ENCODE measurements around the gene SMAD4.

SMAD4 gene

GRCh38 chr18:51006061-51006818 is 23.8 kb upstream of the SMAD4 start:
- H3K79me2 ChIP-seq (ENCODE audit: insufficient read depth, low read length) = no peaks in the 10 kb centered on the region
- H2AFZ ChIP-seq (ENCODE audit: low read depth, low read length) = no peak overlapping the region
- H4K20me1 ChIP-seq (ENCODE audit: insufficient read depth, low read length) = no peaks in the 10 kb centered on the region
- H3K36me3 ChIP-seq (ENCODE audit: insufficient read depth, low read length) = no peaks in the 10 kb centered on the region
- no peaks in the 10 kb centered on the region for H3K9me3 ChIP-seq (ENCODE audit: insufficient read depth, low read length, severe bottlenecking)
- H3K4me1 ChIP-seq (ENCODE audit: insufficient read depth, low read length) = no peaks in the 10 kb centered on the region
- H3K27ac ChIP-seq (ENCODE audit: low read length) = no peak overlapping the region
- no peak overlapping the region for H3K4me2 ChIP-seq (ENCODE audit: insufficient read depth, low read length)
- H3K27me3 ChIP-seq (ENCODE audit: insufficient read depth, low read length, poor library complexity) = no peaks in the 10 kb centered on the region
- no peak overlapping the region for H3K4me3 ChIP-seq (ENCODE audit: low read depth in 1 of 2, low read length in 2 of 2)
- no peak for ATAC-seq (ENCODE audit: insufficient read depth, low read depth)
- no peak overlapping the region for H3K9ac ChIP-seq (ENCODE audit: low read depth, low read length)
- TF ChIP-seq EZH2 (IDR thresholded peaks at IDR 0.05; ENCODE audit: borderline replicate concordance, low read depth, low read length, severe bottlenecking) = no peak
- no peak for TF ChIP-seq CTCF (IDR thresholded peaks at IDR 0.05; ENCODE audit: borderline replicate concordance, extremely low read depth, low read length, poor library complexity, severe bottlenecking)
- DNase-seq = no peak

DNA sequence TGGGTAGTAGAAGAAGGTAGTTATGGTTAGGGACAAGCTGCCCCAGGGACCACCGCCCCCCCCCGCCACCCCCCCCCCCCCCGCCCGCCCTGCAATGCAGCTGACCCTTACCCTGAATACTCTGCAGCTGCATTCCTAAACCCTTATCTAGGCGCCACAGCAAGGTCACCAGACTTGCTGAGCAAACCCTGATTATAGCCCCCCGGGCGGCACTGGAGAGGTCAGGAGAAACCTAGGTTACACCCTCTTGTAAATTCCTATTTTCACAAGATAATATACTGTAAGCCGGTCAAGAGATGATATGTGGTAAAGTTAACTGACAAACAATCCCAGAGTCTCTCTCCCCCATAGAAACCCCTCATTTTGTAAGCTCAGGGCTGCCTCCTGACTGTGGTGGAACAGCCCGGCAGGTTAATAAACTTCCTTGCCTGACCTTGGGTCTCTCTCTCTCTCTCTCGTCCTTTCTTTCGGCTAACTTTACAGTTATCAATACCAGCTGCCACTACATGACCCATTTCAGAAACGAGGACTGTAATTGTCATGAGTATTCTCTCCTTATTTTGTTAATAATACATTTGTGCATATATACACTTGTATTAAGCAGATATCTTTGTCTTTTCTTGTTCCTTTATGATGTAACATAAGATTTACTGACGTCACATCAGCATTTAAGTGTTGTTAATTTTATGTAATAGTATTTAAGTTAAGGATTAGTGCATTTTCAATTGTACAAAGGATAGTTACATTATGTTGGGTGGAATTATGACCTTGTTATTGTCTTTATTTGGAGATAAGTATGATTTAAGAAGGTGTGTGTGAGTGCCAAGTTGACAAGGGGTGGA is 22.8 kb upstream of the SMAD4 start:
- H3K27me3 ChIP-seq (ENCODE audit: insufficient read depth, low read length, poor library complexity) = no peaks in the 10 kb centered on the region
- no peaks in the 10 kb centered on the region for H3K9me3 ChIP-seq (ENCODE audit: insufficient read depth, low read length, severe bottlenecking)
- TF ChIP-seq CTCF (IDR thresholded peaks at IDR 0.05; ENCODE audit: borderline replicate concordance, extremely low read depth, low read length, poor library complexity, severe bottlenecking) = no peak
- TF ChIP-seq EZH2 (IDR thresholded peaks at IDR 0.05; ENCODE audit: borderline replicate concordance, low read depth, low read length, severe bottlenecking) = no peak
- no peak overlapping the region for H2AFZ ChIP-seq (ENCODE audit: low read depth, low read length)
- DNase-seq = no peak
- no peak overlapping the region for H3K4me2 ChIP-seq (ENCODE audit: insufficient read depth, low read length)
- H3K4me1 ChIP-seq (ENCODE audit: insufficient read depth, low read length) = no peaks in the 10 kb centered on the region
- no peak for ATAC-seq (ENCODE audit: insufficient read depth, low read depth)
- no peaks in the 10 kb centered on the region for H4K20me1 ChIP-seq (ENCODE audit: insufficient read depth, low read length)
- no peak overlapping the region for H3K9ac ChIP-seq (ENCODE audit: low read depth, low read length)
- no peak overlapping the region for H3K4me3 ChIP-seq (ENCODE audit: low read depth in 1 of 2, low read length in 2 of 2)
- H3K27ac ChIP-seq (ENCODE audit: low read length) = no peak overlapping the region
- H3K79me2 ChIP-seq (ENCODE audit: insufficient read depth, low read length) = no peaks in the 10 kb centered on the region
- H3K36me3 ChIP-seq (ENCODE audit: insufficient read depth, low read length) = no peaks in the 10 kb centered on the region

DNA sequence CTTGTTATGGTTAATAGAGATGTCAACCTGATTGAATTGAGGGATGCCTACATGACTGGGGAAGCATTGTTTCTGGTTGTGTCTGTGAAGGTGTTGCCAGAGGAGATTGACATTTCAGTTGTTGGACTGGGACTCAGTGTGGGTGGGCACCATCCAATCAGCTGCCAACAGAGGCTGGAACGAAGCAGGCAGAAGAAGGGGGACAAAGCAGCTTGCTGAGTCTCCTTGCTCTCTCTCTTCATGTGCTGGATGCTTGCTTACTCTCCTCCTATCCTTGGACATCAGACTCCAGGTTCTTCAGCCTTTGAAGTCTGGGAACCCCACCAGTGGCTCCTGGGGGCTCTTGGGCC is 22.2 kb upstream of the SMAD4 start:
- no peak for DNase-seq
- H4K20me1 ChIP-seq (ENCODE audit: insufficient read depth, low read length) = no peaks in the 10 kb centered on the region
- H2AFZ ChIP-seq (ENCODE audit: low read depth, low read length) = no peak overlapping the region

More for the DNA sequence above, 22.2 kb upstream of the SMAD4 start:
- no peaks in the 10 kb centered on the region for H3K36me3 ChIP-seq (ENCODE audit: insufficient read depth, low read length)
- no peak for TF ChIP-seq CTCF (IDR thresholded peaks at IDR 0.05; ENCODE audit: borderline replicate concordance, extremely low read depth, low read length, poor library complexity, severe bottlenecking)
- TF ChIP-seq EZH2 (IDR thresholded peaks at IDR 0.05; ENCODE audit: borderline replicate concordance, low read depth, low read length, severe bottlenecking) = no peak
- no peak overlapping the region for H3K4me2 ChIP-seq (ENCODE audit: insufficient read depth, low read length)
- H3K9ac ChIP-seq (ENCODE audit: low read depth, low read length) = no peak overlapping the region
- no peak overlapping the region for H3K4me3 ChIP-seq (ENCODE audit: low read depth in 1 of 2, low read length in 2 of 2)
- H3K27me3 ChIP-seq (ENCODE audit: insufficient read depth, low read length, poor library complexity) = no peaks in the 10 kb centered on the region
- H3K9me3 ChIP-seq (ENCODE audit: insufficient read depth, low read length, severe bottlenecking) = no peaks in the 10 kb centered on the region
- no peak overlapping the region for H3K27ac ChIP-seq (ENCODE audit: low read length)
- no peaks in the 10 kb centered on the region for H3K4me1 ChIP-seq (ENCODE audit: insufficient read depth, low read length)
- ATAC-seq (ENCODE audit: insufficient read depth, low read depth) = no peak
- no peaks in the 10 kb centered on the region for H3K79me2 ChIP-seq (ENCODE audit: insufficient read depth, low read length)
